H1 (cell line): Measurements from ENCODE around the gene PDCD10. TPM values are rescaled to one million over a fixed set of nuclear protein-coding genes. Genes with fewer than 3 reads are reported as not detected.

Source experiments
- ASH2L ChIP-seq: fragments of 200-600, 300-600 bp; sonication (generic); IDR thresholded peaks from one replicate; pipeline ENCODE4 v1.7.1; 2017; ENCODE audit warnings: low read length
- BACH1 ChIP-seq: IDR thresholded peaks from 2 replicates; pipeline ENCODE4 v1.6.1; 2012; ENCODE audit warnings: low read length, improper control_type of control experiment
- CHD1 ChIP-seq: IDR thresholded peaks from 2 replicates; pipeline ENCODE4 v1.6.1; 2012; ENCODE audit warnings: low read depth, low read length, improper control_type of control experiment
- CHD2 ChIP-seq: IDR thresholded peaks from 2 replicates; pipeline ENCODE4 v1.6.1; 2012; ENCODE audit warnings: low read length, improper control_type of control experiment
- CREB1 ChIP-seq: IDR thresholded peaks from 2 replicates; pipeline ENCODE4 v1.6.1; 2012; ENCODE audit warnings: inconsistent platforms
- GTF2F1 ChIP-seq: IDR thresholded peaks from 2 replicates; pipeline ENCODE4 v1.6.1; 2012; ENCODE audit warnings: low read depth, low read length, improper control_type of control experiment, borderline replicate concordance
- HDAC2 ChIP-seq, 2 experiments: fragments of 300-600 bp in 1 of 2; sonication (generic) in 1 of 2; IDR thresholded peaks; 2 replicates each; pipeline ENCODE4 v1.6.1; 2011 to 2012; ENCODE audit warnings: low read depth in 2 of 2, low read length in 2 of 2, mild to moderate bottlenecking in 2 of 2, moderate library complexity in 2 of 2, borderline replicate concordance in 1 of 2, inconsistent platforms in 1 of 2
- KDM4A ChIP-seq: IDR thresholded peaks from one replicate; pipeline ENCODE4 v1.7.1; 2012; ENCODE audit warnings: low read depth, mild to moderate bottlenecking, moderate library complexity, low read length, inconsistent platforms; ENCODE audit not compliant: severe bottlenecking
- KDM5A ChIP-seq: fragments of 200-600 bp; IDR thresholded peaks from 2 replicates; pipeline ENCODE4 v1.7.1; 2012; ENCODE audit warnings: mild to moderate bottlenecking, low read length, inconsistent platforms, mixed read lengths
- NRF1 ChIP-seq: IDR thresholded peaks from 2 replicates; pipeline ENCODE4 v1.6.1; 2011; ENCODE audit warnings: mild to moderate bottlenecking, low read depth, low read length, improper control_type of control experiment
- PHF8 ChIP-seq: fragments of 200-600 bp; sonication (generic); conservative IDR thresholded peaks from 2 replicates; pipeline ENCODE4 v1.7.1; 2012; ENCODE audit warnings: low read depth, mild to moderate bottlenecking, inconsistent platforms, low read length, moderate library complexity
- POLR2A ChIP-seq, 2 experiments: IDR thresholded peaks; 1 replicate in 1 of 2; 2 replicates in 1 of 2; pipeline ENCODE4 v1.6.1; 2011; ENCODE audit warnings: low read depth in 2 of 2, low read length in 2 of 2, mild to moderate bottlenecking in 2 of 2; ENCODE audit errors: control extremely low read depth in 1 of 2
- SIN3A ChIP-seq, 2 experiments: IDR thresholded peaks in 1 of 2; conservative IDR thresholded peaks in 1 of 2; 2 replicates each; pipeline ENCODE4 v1.6.1; 2011 to 2012; ENCODE audit warnings: low read length in 2 of 2, improper control_type of control experiment in 1 of 2, low read depth in 1 of 2, mild to moderate bottlenecking in 1 of 2
- SIRT6 ChIP-seq: IDR thresholded peaks from one replicate; pipeline ENCODE4 v1.7.1; 2012; ENCODE audit warnings: low read length, inconsistent platforms
- SP4 ChIP-seq: IDR thresholded peaks from 2 replicates; pipeline ENCODE4 v1.6.1; 2012; ENCODE audit warnings: low read length, inconsistent platforms
- TBP ChIP-seq: IDR thresholded peaks from 2 replicates; pipeline ENCODE4 v1.6.1; 2011; ENCODE audit warnings: low read depth, low read length, improper control_type of control experiment
- polyA plus RNA-seq, 7 experiments: library from polyadenylated mRNA; depleted of rRNA in 3 of 7; stranded (reverse) in 5 of 7; unstranded in 2 of 7; fragments of >200 nt in 5 of 7; fragments of 200-250 nt in 2 of 7; gene quantifications; 1 replicate in 5 of 7; 2 replicates in 1 of 7; 4 replicates in 1 of 7; pipeline versions ENCODE4 v1.2.1 to v1.2.3, GENCODE V29; 2011 to 2013; ENCODE audit warnings: missing spikeins in 2 of 7, mixed read lengths in 2 of 7
- total RNA-seq: library from RNA; stranded (reverse); fragmentation: NEBNext Ultra II Directional; extraction: Animal tissue kit (Norgen Biotek cat#: 25700); gene quantifications from 2 replicates; pipeline ENCODE4 v1.2.1, GENCODE V29; 2021
- TF ChIP-seq, protein P1 (sequence below): IDR thresholded peaks from 2 replicates; pipeline ENCODE4 v1.6.1; 2011; ENCODE audit warnings: low read length, improper control_type of control experiment

The PDCD10 gene
- total and polyA plus RNA-seq, 2 of the 8 experiments (the other 6 are each of a cell fraction or from before 2014, with no cell fraction given) = 52.0 to 76.6 TPM

GRCh38 chr3:167735233-167736138 is 794 bp upstream of the PDCD10 start, which contains the start of gene SERPINI1 (continued):
- TF ChIP-seq ASH2L (peak; percentile 74), KDM5A (peak; percentile 32; the same call in 1 of the 2 replicates), SIN3A (conservative IDR thresholded peaks at IDR 0.05 in 1 of 2, IDR thresholded peaks at IDR 0.05 in 1 of 2; ENCODE audit: low read depth in 1 of 2, low read length in 2 of 2) (peak; percentile 46 to 84; a peak in 3 of 4 replicates), CHD2 (no peak), KDM4A (peak; percentile 69), HDAC2 (IDR thresholded peaks at IDR 0.05; ENCODE audit: borderline replicate concordance in 1 of 2, low read depth in 2 of 2, low read length in 2 of 2) (peak in 1 of 2 experiments; percentile 67; a peak in 1 of 4 replicates), GTF2F1 (no peak), CREB1 (no peak), PHF8 (peak; percentile 48), TBP (peak; percentile 92), SIRT6 (no peak), CHD1 (no peak), NRF1 (no peak), POLR2A (IDR thresholded peaks at IDR 0.05; ENCODE audit: control extremely low read depth in 1 of 2, low read depth in 2 of 2, low read length in 2 of 2) (peak; percentile 79 to 93), BACH1 (no peak), SP4 (no peak)
- TF ChIP-seq, protein P1, sequence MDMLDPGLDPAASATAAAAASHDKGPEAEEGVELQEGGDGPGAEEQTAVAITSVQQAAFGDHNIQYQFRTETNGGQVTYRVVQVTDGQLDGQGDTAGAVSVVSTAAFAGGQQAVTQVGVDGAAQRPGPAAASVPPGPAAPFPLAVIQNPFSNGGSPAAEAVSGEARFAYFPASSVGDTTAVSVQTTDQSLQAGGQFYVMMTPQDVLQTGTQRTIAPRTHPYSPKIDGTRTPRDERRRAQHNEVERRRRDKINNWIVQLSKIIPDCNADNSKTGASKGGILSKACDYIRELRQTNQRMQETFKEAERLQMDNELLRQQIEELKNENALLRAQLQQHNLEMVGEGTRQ = no peak
